AG09319 (cell line): Measurements from ENCODE around the gene MINDY3.
"Not testable (repeated sequence)": the region's sequence is repeated elsewhere in the genome, so short reads cannot be mapped to it uniquely, and the experiment has no call there.

Experiments
- DNase-seq: peaks from one replicate; pipeline ENCODE4 v3.0.0-alpha.2; 2010; ENCODE audit warnings: low read depth; ENCODE audit errors: extremely low read depth
- TF ChIP-seq, protein P1 (sequence below): IDR thresholded peaks from 2 replicates; pipeline ENCODE4 v1.5.1; 2011; ENCODE audit warnings: low read depth, mild to moderate bottlenecking, inconsistent platforms, low read length, moderate library complexity

Gene MINDY3

DNA sequence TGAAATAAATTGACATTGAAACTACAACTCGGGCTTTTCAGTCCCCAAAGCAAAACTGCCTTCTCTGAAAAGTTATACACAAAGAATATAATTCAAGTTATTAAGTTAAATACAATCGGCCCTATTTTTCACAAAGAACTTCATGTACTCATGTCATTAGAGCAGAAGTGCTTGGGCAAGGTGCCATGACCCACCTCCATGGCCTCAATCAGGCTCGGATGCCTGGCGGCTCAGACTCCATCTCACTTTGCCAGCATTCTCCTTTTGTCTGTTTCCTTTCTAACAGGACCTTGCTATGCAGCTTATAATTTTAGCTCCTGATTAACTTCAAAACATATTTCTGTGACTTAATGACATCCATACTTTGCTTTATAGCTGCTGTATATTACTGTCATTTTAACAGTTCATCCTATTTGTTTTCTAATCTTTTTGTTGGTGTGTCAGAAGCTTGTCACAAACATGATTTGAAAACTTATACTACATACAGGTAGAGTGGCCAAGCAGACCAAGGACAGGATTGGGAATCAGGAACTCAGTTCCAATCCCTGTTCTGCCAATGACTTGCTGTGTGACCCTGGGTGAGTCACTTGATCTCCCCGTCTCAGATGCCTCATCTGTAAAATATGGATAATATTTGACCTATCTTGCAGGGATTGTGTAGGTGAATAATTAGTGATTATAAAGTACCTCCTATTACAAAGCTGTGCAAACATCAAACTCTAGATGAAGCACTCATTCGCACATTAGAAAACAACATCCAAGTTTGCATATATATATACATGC, 79.8 kb downstream of the MINDY3 start:
- DNase-seq, result no peak

DNA sequence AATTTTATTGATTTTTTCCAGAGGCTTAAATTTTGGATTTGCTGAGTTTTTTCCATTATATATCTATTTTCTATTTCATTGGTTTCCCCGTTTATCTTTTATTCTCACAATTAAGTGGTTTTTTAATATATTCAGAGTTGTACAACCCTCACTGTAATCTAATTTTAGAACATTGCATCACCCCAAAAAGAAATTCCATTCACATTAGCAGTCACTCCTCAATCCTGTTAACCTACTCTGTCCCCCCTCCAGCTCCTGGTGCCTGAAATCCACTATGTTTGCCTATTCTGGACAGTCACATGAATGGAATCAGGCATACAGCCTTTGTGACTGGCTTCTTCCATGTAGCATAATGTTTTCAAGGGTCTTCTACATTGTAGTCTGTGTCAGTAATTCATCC, 84.8 kb downstream of the MINDY3 start:
- peak; percentile 20 for DNase-seq
- TF ChIP-seq, protein P1, sequence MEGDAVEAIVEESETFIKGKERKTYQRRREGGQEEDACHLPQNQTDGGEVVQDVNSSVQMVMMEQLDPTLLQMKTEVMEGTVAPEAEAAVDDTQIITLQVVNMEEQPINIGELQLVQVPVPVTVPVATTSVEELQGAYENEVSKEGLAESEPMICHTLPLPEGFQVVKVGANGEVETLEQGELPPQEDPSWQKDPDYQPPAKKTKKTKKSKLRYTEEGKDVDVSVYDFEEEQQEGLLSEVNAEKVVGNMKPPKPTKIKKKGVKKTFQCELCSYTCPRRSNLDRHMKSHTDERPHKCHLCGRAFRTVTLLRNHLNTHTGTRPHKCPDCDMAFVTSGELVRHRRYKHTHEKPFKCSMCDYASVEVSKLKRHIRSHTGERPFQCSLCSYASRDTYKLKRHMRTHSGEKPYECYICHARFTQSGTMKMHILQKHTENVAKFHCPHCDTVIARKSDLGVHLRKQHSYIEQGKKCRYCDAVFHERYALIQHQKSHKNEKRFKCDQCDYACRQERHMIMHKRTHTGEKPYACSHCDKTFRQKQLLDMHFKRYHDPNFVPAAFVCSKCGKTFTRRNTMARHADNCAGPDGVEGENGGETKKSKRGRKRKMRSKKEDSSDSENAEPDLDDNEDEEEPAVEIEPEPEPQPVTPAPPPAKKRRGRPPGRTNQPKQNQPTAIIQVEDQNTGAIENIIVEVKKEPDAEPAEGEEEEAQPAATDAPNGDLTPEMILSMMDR, result no peak

More for the DNA sequence above, 79.8 kb downstream of the MINDY3 start:
- TF ChIP-seq, protein P1, result no peak

DNA sequence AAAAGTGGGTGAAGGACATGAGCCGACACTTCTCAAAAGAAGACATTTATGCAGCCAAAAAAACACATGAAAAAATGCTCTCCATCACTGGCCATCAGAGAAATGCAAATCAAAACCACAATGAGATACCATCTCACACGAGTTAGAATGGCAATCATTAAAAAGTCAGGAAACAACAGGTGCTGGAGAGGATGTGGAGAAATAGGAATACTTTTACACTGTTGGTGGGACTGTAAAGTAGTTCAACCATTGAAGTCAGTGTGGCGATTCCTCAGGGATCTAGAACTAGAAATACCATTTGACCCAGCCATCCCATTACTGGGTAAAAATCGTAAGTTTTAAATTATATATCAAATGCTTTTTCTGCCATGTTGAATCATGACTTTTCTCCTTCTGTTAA, 85.8 kb downstream of the MINDY3 start:
- not testable (repeated sequence) for DNase-seq

DNA sequence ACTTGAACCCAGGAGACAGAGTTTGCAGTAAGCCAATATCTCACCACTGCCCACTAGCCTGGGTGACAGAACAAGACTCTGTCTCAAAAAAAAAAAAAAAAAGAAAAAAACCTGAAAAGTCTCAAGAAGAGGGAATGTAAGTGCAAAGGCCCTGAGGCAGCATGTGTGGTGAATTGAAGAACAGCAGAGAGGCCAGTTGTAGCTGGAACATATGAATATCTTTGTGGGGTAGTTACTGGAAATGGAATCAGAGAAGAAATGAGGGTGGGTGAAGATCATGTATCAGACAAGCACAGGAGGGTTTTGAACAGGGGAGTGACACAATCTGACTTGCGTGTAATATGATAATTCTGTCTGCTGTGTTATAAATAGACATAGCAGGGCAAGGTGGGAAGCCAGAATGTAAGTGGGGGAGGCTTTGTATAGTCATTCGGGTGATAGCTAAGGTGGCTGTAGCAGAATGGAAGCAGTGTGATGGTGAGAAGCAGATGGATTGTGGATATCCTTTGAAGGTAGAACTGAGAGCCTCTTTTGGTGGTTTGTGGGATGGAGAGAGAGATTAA, 95.3 kb downstream of the MINDY3 start:
- TF ChIP-seq, protein P1, result no peak

DNA sequence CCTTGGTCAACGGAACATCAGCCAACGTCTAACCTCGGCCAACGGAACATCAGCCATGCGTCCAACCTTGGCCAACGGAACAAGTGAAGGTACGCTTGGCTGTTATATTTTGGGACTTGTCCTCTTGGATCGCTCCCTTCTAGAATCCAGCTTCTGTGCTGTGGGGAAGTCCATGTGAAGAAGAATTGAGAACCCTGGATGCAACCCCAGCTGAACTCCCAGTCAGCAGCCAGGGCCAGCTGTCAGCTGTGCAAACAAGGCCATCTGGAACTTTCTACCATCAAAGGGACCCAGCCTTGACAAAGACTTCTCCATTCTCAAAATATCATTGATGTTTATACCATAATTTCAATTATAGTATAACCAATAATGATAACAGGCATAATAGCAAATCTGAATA, 97.3 kb downstream of the MINDY3 start:
- no peak for DNase-seq
- TF ChIP-seq, protein P1, result no peak

More for the DNA sequence above, 95.3 kb downstream of the MINDY3 start:
- no peak for DNase-seq

DNA sequence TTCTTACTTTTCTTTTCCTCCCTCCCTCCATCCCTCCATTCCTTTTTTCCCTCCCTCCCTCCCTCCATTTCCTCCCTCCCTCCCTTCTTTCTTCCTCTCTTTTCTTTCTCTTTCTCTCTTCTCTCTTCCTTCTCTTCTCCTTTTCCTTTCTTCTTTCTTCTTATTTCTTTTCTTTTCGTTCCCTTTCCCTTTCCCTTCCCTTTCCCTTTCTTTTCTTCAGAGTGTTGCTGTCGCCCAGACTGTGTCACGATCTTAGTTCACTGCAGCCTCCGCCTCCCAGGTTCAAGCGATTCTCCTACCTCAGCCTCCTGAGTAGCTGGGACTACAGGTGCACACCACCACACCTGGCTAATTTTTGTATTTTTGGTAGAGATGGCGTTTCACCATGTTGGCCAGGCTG, 98.1 kb downstream of the MINDY3 start:
- not testable (repeated sequence) for DNase-seq

DNA sequence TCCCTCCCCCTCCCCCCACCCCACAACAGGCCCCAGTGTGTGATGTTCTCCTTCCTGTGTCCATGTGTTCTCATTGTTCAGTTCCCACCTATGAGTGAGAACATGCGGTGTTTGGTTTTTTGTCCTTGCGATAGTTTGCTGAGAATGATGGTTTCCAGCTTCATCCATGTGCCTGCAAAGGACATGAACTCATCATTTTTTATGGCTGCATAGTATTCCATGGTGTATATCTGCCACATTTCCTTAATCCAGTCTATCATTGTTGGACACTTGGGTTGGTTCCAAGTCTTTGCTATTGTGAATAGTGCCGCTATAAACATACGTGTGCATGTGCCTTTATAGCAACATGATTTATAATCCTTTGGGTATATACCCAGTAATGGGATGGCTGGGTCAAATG, 99.1 kb downstream of the MINDY3 start:
- not testable (repeated sequence) for DNase-seq

DNA sequence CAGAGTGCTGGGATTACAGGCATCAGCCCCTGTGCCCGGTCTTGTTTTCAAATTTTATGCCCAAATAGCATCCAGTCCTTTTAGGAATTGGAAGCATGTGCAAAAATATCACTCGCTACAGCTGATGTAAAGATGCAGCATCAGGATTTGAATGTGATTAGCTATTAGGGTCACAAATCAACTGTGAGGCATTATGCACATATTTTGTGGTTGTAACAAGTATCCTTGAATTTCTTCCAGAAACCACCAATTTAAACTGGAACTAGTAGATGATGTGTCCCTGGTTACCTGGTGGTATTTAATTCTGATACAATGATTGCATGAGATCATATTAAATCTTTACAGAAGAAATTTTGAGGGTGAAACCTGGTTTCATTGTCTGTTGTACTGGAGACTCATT, 99.6 kb downstream of the MINDY3 start:
- TF ChIP-seq, protein P1, result no peak
- no peak for DNase-seq

DNA sequence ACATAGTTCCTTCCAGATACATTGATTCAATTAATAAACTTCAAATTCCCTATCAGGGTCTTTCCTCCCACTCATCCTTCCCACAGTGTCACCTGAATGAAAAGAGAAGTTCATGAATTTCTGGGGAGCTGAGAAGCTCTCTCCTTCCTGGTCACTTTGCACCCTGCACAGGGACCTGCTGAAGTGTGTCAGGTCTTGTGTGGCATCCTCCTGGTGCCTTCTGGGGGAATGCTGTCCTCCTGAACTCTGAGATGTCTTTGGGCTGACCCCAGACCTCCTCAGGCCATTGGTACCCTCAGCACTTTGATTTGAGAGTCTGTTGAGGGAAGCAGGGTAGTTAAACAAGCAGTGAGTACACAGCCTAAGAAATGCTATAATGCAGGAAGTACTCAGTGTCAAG, 101.0 kb downstream of the MINDY3 start:
- no peak for DNase-seq
- TF ChIP-seq, protein P1, result no peak
